Epithelial cell of esophagus (primary cell): ENCODE results near the gene CTR9.
"Not testable (repeated sequence)": the region's sequence is repeated elsewhere in the genome, so short reads cannot be mapped to it uniquely, and the experiment has no call there.

ENCODE experiments used
- DNase-seq: peaks from one replicate; pipeline ENCODE4 v3.0.0; 2010; ENCODE audit warnings: low read depth
- H3K4me3 ChIP-seq: 2 replicates; pipeline ENCODE4 v1.5.1; 2011; ENCODE audit warnings: mild to moderate bottlenecking, low read length, control low read depth
- CTCF ChIP-seq: IDR thresholded peaks from 2 replicates; pipeline ENCODE4 v1.5.1; 2011; ENCODE audit warnings: low read depth, mild to moderate bottlenecking, low read length, control low read depth, inconsistent platforms; ENCODE audit not compliant: insufficient read depth; ENCODE audit errors: missing control alignments

The CTR9 gene

GRCh38 chr11:10808553-10809372 lies 57.7 kb downstream of the CTR9 start, which contains the start of gene EIF4G2:
EIF4G2 (minus strand) TSS chr11:10808926.
- DNase-seq, result peak; percentile 99
- peak within 1 kb of the TSS; percentile 97 for H3K4me3 ChIP-seq
- TF ChIP-seq CTCF, result no peak

GRCh38 chr11:10809373-10810160 lies 58.5 kb downstream of the CTR9 start:
- DNase-seq, result peak; percentile 56

GRCh38 chr11:10813945-10814344 lies 62.9 kb downstream of the CTR9 start:
- H3K4me3 ChIP-seq, result no peak overlapping the region
- TF ChIP-seq CTCF, result no peak
- DNase-seq, result no peak

More at GRCh38 chr11:10809373-10810160, 58.5 kb downstream of the CTR9 start:
- peak overlapping the region; percentile 97 for H3K4me3 ChIP-seq
- no peak for TF ChIP-seq CTCF

GRCh38 chr11:10818594-10818993 lies 67.5 kb downstream of the CTR9 start:
- TF ChIP-seq CTCF, result no peak

GRCh38 chr11:10822491-10822890 lies 71.4 kb downstream of the CTR9 start:
- not testable (repeated sequence) for DNase-seq, H3K4me3 ChIP-seq

More at GRCh38 chr11:10818594-10818993, 67.5 kb downstream of the CTR9 start:
- DNase-seq, result peak; percentile 56
- no peak overlapping the region for H3K4me3 ChIP-seq

- no peak overlapping the region for H3K4me3 ChIP-seq
- DNase-seq, result no peak
- TF ChIP-seq CTCF, result no peak
Measured at GRCh38 chr11:10823152-10823579, 72.1 kb downstream of the CTR9 start.

- H3K4me3 ChIP-seq, result no peak overlapping the region
- DNase-seq, result no peak
- no peak for TF ChIP-seq CTCF
Measured at GRCh38 chr11:10824888-10825287, 73.8 kb downstream of the CTR9 start.
